IMR-90 (cell line): ENCODE data around the gene PTPRG. TPM values are rescaled to one million over a fixed set of nuclear protein-coding genes. Genes with fewer than 3 reads are reported as not detected.

ENCODE experiments used
- ATAC-seq: fragments of 200-7000 bp; cut with Tn5 transposase; 2 replicates; pipeline ENCODE4 v1.9.1; 2020; ENCODE audit warnings: low read depth, mild to moderate bottlenecking, moderate library complexity
- BruUV-seq: library from RNA; stranded (reverse); fragments of 400-500 nt; replicated peaks from 2 replicates; lab custom pipeline; 2021; lab: Mats Ljungman, UMichigan
- CTCF ChIA-PET: fragments of 300-600 bp; formaldehyde crosslinking; extraction: SDS; loops from one replicate; lab custom pipeline; 2021; ENCODE audit warnings: antibody characterized with exemption; lab: Yijun Ruan, JAX
- POLR2A ChIA-PET: fragments of 300-600 bp; sonication (Branson Sonifier 250); formaldehyde crosslinking; loops from one replicate; lab custom pipeline; 2022; ENCODE audit warnings: antibody characterized with exemption; ENCODE audit not compliant: unreplicated experiment; lab: Charles Lee
- DNase-seq: peaks from one replicate; pipeline ENCODE4 v3.0.0; 2013
- H2AFZ ChIP-seq: replicated peaks from 2 replicates; pipeline ENCODE3; 2013; ENCODE audit warnings: low read length, mild to moderate bottlenecking; ENCODE audit not compliant: poor library complexity
- H2AK5ac ChIP-seq: 2 replicates; pipeline ENCODE4 v1.6.1; 2013; ENCODE audit warnings: low read depth, low read length, inconsistent platforms
- H2AK9ac ChIP-seq: replicated peaks from 2 replicates; pipeline ENCODE3; 2013; ENCODE audit warnings: mild to moderate bottlenecking, low read depth, low read length, moderate library complexity; ENCODE audit not compliant: poor library complexity
- H2BK120ac ChIP-seq: 2 replicates; pipeline ENCODE4 v1.6.1; 2013; ENCODE audit warnings: low read depth, low read length, inconsistent platforms
- H2BK15ac ChIP-seq: 3 replicates; pipeline ENCODE4 v1.6.1; 2013; ENCODE audit warnings: low read depth, low read length, inconsistent platforms
- H2BK20ac ChIP-seq: 2 replicates; pipeline ENCODE4 v1.6.1; 2013; ENCODE audit warnings: low read depth, mild to moderate bottlenecking, inconsistent platforms, low read length, moderate library complexity
- H2BK5ac ChIP-seq: 2 replicates; pipeline ENCODE4 v1.6.1; 2013; ENCODE audit warnings: mild to moderate bottlenecking, low read depth, low read length, inconsistent platforms; ENCODE audit not compliant: poor library complexity, severe bottlenecking
- H3K14ac ChIP-seq: replicated peaks from 2 replicates; pipeline ENCODE4 v1.6.1; 2013; ENCODE audit warnings: low read depth, low read length, inconsistent platforms
- H3K18ac ChIP-seq: 2 replicates; pipeline ENCODE4 v1.6.1; 2013; ENCODE audit warnings: low read depth, low read length, control low read depth
- H3K23ac ChIP-seq: 2 replicates; pipeline ENCODE4 v1.6.1; 2013; ENCODE audit warnings: low read depth, low read length, inconsistent platforms
- H3K27ac ChIP-seq: 2 replicates; pipeline ENCODE4 v1.5.1; 2013; ENCODE audit warnings: mild to moderate bottlenecking, control low read depth, low read length; ENCODE audit not compliant: insufficient read depth
- H3K27me3 ChIP-seq: 2 replicates; pipeline ENCODE4 v1.6.1; 2013; ENCODE audit warnings: low read length; ENCODE audit not compliant: control insufficient read depth, insufficient read depth
- H3K36me3 ChIP-seq: 2 replicates; pipeline ENCODE4 v1.6.1; 2013; ENCODE audit warnings: low read length, mixed read lengths; ENCODE audit not compliant: control insufficient read depth, insufficient read depth
- H3K4ac ChIP-seq: 2 replicates; pipeline ENCODE4 v1.6.1; 2013; ENCODE audit warnings: low read depth, low read length, inconsistent platforms
- H3K4me1 ChIP-seq: 2 replicates; pipeline ENCODE4 v1.6.1; 2013; ENCODE audit warnings: low read length, mixed read lengths; ENCODE audit not compliant: control insufficient read depth, insufficient read depth
- H3K4me2 ChIP-seq: 2 replicates; pipeline ENCODE4 v1.6.1; 2013; ENCODE audit warnings: low read depth, mild to moderate bottlenecking, control low read depth, low read length, moderate library complexity
- H3K4me3 ChIP-seq: 2 replicates; pipeline ENCODE4 v1.5.1; 2013; ENCODE audit warnings: low read depth, mild to moderate bottlenecking, control low read depth, low read length, moderate library complexity; ENCODE audit not compliant: insufficient read depth
- H3K56ac ChIP-seq: 2 replicates; pipeline ENCODE4 v1.6.1; 2013; ENCODE audit warnings: low read length, inconsistent platforms; ENCODE audit not compliant: insufficient read depth; ENCODE audit errors: extremely low read depth
- H3K79me1 ChIP-seq, 2 experiments: 2 replicates each; pipeline ENCODE4 v1.6.1; 2013; ENCODE audit warnings: low read length in 2 of 2, inconsistent platforms in 1 of 2, low read depth in 1 of 2
- H3K9ac ChIP-seq: 2 replicates; pipeline ENCODE4 v1.6.1; 2013; ENCODE audit warnings: low read depth, low read length, control low read depth
- H3K9me1 ChIP-seq: 2 replicates; pipeline ENCODE4 v1.6.1; 2013; ENCODE audit warnings: low read length, inconsistent platforms; ENCODE audit not compliant: insufficient read depth
- H3K9me3 ChIP-seq: 2 replicates; pipeline ENCODE4 v1.6.1; 2013; ENCODE audit warnings: low read length; ENCODE audit not compliant: control insufficient read depth, insufficient read depth
- H4K20me1 ChIP-seq: 2 replicates; pipeline ENCODE4 v1.6.1; 2013; ENCODE audit warnings: low read length, inconsistent platforms; ENCODE audit not compliant: insufficient read depth
- H4K5ac ChIP-seq: 2 replicates; pipeline ENCODE4 v1.6.1; 2013; ENCODE audit warnings: mild to moderate bottlenecking, low read depth, low read length, control low read depth
- H4K8ac ChIP-seq, 2 experiments: 2 replicates each; pipeline ENCODE4 v1.6.1; 2013; ENCODE audit warnings: low read depth in 2 of 2, low read length in 2 of 2, control low read depth in 1 of 2, inconsistent platforms in 1 of 2
- H4K91ac ChIP-seq: 2 replicates; pipeline ENCODE4 v1.6.1; 2013; ENCODE audit warnings: low read depth, low read length, inconsistent platforms; ENCODE audit not compliant: insufficient read depth
- ELK1 ChIP-seq: fragments of 150-350 bp; IDR thresholded peaks from 2 replicates; pipeline ENCODE4 v1.6.1; 2016; ENCODE audit warnings: low read depth, mild to moderate bottlenecking, low read length, moderate library complexity, borderline replicate concordance
- FOS ChIP-seq: fragments of 150-350 bp; IDR thresholded peaks from 2 replicates; pipeline ENCODE4 v1.6.1; 2016; ENCODE audit warnings: low read depth, low read length
- MAZ ChIP-seq: IDR thresholded peaks from 2 replicates; pipeline ENCODE4 v1.6.1; 2012; ENCODE audit warnings: low read depth, mild to moderate bottlenecking, low read length, improper control_type of control experiment, moderate library complexity, borderline replicate concordance
- RFX5 ChIP-seq: IDR thresholded peaks from 2 replicates; pipeline ENCODE4 v1.8.0; 2012; ENCODE audit warnings: low read depth, mild to moderate bottlenecking, low read length, moderate library complexity
- WGBS, 2 experiments: methylation state at CpG; one replicate each; pipeline versions ENCODE4 v1.1.5 to v1.1.7; 2013; ENCODE audit warnings: missing lambda C conversion rate in 2 of 2; ENCODE audit not compliant: insufficient read length in 1 of 2; ENCODE audit errors: extremely low coverage in 2 of 2; 5-methylcytosine and 5-hydroxymethylcytosine counted together
- dilution Hi-C: fragments of 300-500 bp; cut with HindIII; formaldehyde crosslinking; loops from one replicate; pipeline ENCODE4 v1.14.3; 2018; ENCODE audit warnings: low sequenced_read_pairs; ENCODE audit not compliant: unreplicated experiment
- in situ Hi-C: fragments of 300-500 bp; cut with MboI; formaldehyde crosslinking; loops from 3 replicates; pipeline ENCODE4 v1.14.3; 2019; ENCODE audit warnings: low sequenced_read_pairs, inconsistent platforms, mixed read lengths
- intact Hi-C: fragments of 100-400 bp; cut with micrococcal nuclease; formaldehyde crosslinking; loops from 2 replicates; pipeline ENCODE4 v1.10.0; 2022
- polyA plus RNA-seq, 3 experiments: library from polyadenylated mRNA; depleted of rRNA; stranded (reverse); fragments of >200 nt; gene quantifications; 2 replicates each; pipeline ENCODE4 v1.2.3, GENCODE V29; 2012; ENCODE audit warnings: low replicate concordance in 1 of 3
- total RNA-seq: library from RNA; depleted of rRNA; stranded (reverse); fragments of >200 nt; gene quantifications from 2 replicates; pipeline ENCODE4 v1.2.3, GENCODE V29; 2012

PTPRG gene
- total and polyA plus RNA-seq, 2 of the 4 experiments (the other 2 are of a cell fraction), result 7.7 to 31.0 TPM

- H3K27ac ChIP-seq, result no peak overlapping the region
- H2AK5ac ChIP-seq, result no peak overlapping the region
- H2BK5ac ChIP-seq, result no peak overlapping the region
- H3K9me3 ChIP-seq, result no peaks in the 10 kb centered on the region
- H2BK120ac ChIP-seq, result no peak overlapping the region
- H4K91ac ChIP-seq, result no peak overlapping the region
- ATAC-seq, result no peak
- H3K36me3 ChIP-seq, result no peaks in the 10 kb centered on the region
- in situ Hi-C loops (no loop called here), dilution Hi-C loops (no loop called here), intact Hi-C loops (loop anchor here (5.0 kb wide), 1 partner anchor 66 kb away; no protein-coding TSS in a partner anchor)
- H3K4me2 ChIP-seq, result no peak overlapping the region
- no peak overlapping the region for H4K8ac ChIP-seq
- no peak overlapping the region for H3K14ac ChIP-seq
- no peak overlapping the region for H3K4me3 ChIP-seq
- ChIA-PET CTCF (no interaction called here), POLR2A (no interaction called here)
- H2AK9ac ChIP-seq, result no peak overlapping the region
- H3K79me1 ChIP-seq, result no peaks in the 10 kb centered on the region; a peak in 1 of 4 replicates
- H3K27me3 ChIP-seq, result no peaks in the 10 kb centered on the region
- WGBS, 2 experiments, result no CpG with 5 or more reads among the region's 3 CpGs
- H3K9me1 ChIP-seq, result no peaks in the 10 kb centered on the region
- DNase-seq, result no peak
- H3K56ac ChIP-seq, result no peak overlapping the region
- no peak overlapping the region for H2BK20ac ChIP-seq
- H2BK15ac ChIP-seq, result no peak overlapping the region
- no peak overlapping the region for H2AFZ ChIP-seq
- no peak overlapping the region for H3K4ac ChIP-seq
- no TSS peak for BruUV-seq
- no peak overlapping the region for H3K9ac ChIP-seq
- no peak overlapping the region for H3K18ac ChIP-seq
- no peak overlapping the region for H3K23ac ChIP-seq
- H3K4me1 ChIP-seq, result peaks cover 1% of the 10 kb centered on the region; the same call in 1 of the 2 replicates
- no peak overlapping the region for H4K5ac ChIP-seq
- no peaks in the 10 kb centered on the region for H4K20me1 ChIP-seq
- TF ChIP-seq ELK1, result no peak
- no peak for TF ChIP-seq RFX5
- no peak for TF ChIP-seq MAZ
- no peak for TF ChIP-seq FOS
Measured at GRCh38 chr3:62103531-62103930, 542.2 kb downstream of the PTPRG start.
